Cerebellar cortex (tissue), 1 donor: ENCODE measurements around the gene GPR62.
"Not testable (repeated sequence)": the region's sequence is repeated elsewhere in the genome, so short reads cannot be mapped to it uniquely, and the experiment has no call there.

Source experiments
- DNase-seq: peaks from one replicate; pipeline ENCODE4 v3.0.0-alpha.2; 2015; ENCODE audit warnings: low spot score

The GPR62 gene, protein sequence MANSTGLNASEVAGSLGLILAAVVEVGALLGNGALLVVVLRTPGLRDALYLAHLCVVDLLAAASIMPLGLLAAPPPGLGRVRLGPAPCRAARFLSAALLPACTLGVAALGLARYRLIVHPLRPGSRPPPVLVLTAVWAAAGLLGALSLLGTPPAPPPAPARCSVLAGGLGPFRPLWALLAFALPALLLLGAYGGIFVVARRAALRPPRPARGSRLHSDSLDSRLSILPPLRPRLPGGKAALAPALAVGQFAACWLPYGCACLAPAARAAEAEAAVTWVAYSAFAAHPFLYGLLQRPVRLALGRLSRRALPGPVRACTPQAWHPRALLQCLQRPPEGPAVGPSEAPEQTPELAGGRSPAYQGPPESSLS

GRCh38 chr3:51955175-51955892 is at the start of gene GPR62:
Gene GPR62, plus strand, starts transcription at chr3:51955381. Its CDS starts 272 bp downstream, at chr3:51955653.
- peak; percentile 41 for DNase-seq

- DNase-seq: no peak
Measured at GRCh38 chr3:51908026-51908425, 47.2 kb upstream of the GPR62 start.

- no peak for DNase-seq
Measured at GRCh38 chr3:51916418-51916817, 38.8 kb upstream of the GPR62 start.

DNA sequence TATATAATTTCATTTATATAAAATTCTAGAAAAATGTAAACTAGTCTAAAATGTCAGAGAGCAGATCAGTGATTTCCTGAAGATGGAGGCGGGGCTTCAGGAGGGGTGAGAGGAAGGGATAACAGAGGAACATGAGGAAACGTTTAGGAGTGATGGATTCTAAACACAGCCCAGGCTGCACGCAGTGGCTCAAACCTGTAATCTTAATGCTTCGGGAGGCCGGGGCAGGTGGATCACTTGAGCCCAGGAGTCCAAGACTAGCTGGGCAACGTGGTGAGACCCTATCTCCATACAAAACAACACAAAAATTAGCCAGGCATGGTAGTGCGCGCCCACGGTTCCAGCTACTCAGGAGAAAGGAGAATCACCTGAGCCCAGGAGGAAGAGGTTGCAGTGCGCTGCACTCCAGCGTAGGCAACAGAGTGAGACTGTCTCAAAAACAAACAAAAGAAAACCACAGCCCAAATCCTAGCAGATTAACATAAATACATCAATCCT is 34.1 kb upstream of the GPR62 start:
- DNase-seq: no peak

- no peak for DNase-seq
Measured at GRCh38 chr3:51927061-51927977, 27.9 kb upstream of the GPR62 start.

DNA sequence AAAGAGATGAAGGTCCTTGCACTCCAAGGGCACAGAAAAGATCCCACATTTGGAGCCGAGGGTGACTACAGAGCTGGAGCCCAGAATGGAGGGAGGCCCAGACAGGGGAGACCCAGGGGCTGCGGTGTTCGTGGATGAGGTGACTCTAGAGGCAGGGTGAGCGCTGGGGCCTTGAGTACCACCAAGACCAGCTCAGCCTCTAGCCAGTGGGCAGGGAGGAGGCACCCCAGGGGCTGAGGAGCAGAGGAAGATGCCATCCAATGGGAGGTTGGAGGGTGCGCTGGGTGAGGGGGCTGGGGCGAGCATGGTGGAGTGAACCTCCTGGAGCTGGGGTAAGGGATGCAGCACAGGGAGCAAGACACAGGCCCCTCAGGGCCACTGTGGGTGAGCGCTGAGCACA is 26.7 kb upstream of the GPR62 start:
- DNase-seq: no peak

DNA sequence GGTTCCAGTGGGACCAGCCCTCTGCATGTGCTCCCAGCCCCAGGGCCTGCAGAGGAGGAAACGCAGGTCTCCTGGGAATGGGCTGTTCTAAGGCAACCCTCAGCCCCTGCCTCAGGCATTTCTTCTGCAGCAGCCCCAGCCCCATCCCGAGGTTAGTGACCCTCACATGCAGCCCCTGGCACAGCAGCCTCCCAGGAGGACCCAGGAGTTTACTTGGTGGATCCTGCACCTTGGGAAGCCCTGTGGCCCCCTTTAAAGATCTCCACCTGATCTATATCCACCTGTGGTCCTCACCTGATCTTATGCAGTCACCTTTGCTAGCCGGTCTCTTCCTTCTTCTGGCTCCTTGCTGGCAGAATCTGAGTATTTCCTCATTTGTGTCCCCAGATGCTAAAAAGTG is 26.2 kb upstream of the GPR62 start:
- DNase-seq: not testable (repeated sequence)

GRCh38 chr3:51929420-51930003 is 25.7 kb upstream of the GPR62 start:
- DNase-seq: no peak

DNA sequence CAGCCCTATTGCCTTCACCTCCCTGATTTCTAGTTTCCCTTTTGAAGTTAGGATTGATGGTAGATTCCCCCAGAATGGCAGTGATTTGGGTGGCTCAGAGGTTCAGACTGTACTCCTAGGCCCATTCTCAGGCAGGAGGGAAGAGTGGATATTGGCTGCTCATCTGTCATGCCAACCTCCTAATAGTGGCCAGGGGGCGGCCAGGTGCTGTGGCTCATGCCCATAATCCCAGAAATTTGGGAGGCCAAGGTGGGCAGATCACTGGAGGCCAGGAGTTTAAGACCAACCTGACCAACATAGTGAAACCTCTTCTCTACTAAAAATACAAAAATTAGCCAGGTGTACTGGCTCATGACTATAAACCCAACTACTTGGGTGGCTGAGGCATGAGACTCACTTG is 24.7 kb upstream of the GPR62 start:
- no peak for DNase-seq

- no peak for DNase-seq
Measured at GRCh38 chr3:51931756-51932155, 23.4 kb upstream of the GPR62 start.

GRCh38 chr3:51932471-51933370 is 22.5 kb upstream of the GPR62 start:
- no peak for DNase-seq

GRCh38 chr3:51933471-51934138 is 21.6 kb upstream of the GPR62 start:
- DNase-seq: no peak

DNA sequence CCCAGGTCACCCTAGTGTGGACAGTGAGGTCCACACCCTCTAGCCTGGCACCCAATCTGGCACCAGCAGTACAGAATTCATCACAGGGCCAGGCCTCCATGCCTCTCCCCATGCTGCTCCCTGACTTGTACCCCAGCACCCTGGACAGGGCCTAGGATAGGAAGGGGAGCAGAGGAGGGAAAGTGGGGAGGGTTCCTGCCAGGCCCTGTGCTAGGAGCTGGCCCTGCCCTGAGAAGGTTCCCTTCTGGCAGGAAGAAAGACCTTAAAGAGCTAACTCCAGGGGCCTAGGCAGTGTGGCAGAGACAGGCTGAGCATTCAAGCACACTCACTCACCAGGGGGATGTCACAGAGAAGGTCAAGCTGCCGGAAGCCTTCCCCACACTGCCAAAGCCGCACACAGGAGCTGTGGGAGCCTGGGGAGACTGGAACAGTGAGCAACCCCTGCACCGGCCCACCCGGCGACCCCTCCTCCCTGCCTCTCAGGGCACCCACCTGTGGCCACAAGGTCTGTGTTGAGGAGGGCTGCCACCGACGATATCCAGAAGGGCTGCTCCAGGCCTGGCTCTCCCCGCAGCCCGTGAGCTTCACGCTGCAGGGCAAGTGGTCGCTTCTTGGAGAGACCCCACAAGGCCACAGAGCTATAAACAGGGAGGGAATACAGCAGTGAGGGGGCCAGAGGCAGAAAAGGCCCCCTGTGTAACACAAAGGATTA is 20.9 kb upstream of the GPR62 start:
- DNase-seq: no peak

DNA sequence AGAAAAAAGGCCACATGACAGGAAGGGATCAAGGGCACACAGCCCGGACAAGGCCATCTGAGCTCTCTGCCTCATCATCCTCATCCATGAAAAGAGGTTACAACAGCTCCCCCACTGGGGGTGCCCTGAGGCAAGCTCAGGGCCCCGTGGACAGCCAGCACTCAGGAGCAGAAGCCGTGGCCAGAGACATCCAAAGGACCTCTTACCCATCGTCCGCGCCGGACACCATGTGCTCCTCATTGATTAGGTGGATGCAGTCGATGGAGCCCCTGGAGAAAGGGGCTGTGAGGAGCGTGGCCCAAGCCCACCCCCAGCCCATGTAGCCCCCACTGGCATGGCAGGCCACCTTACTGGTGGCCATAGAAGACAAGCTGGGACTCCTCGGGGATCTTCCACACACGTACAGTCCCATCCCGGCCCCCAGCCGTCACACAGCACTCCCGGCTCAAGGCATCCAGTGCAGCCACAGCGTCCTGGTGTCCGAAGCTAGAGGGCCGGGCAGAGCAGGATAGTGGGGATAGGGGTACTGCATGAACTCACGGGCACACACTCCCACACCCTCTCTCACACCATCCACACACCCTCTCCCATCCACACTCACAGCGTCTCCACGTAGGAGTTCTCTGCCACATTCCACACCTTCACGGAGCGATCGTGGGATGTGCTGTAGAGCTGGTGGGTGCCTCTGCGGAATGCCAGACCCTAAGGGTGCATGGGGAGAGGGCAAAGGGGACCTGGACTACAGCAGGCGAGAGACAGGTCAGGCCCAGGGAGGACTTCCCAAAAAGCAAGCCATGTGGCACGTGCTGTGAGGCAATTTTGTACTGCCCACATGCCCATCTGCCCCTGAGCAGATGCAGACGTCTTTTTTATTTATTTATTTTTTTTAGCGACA is 19.9 kb upstream of the GPR62 start:
- DNase-seq: no peak

- DNase-seq: no peak
Measured at GRCh38 chr3:51935886-51936755, 19.1 kb upstream of the GPR62 start.

GRCh38 chr3:51937014-51937413 is 18.2 kb upstream of the GPR62 start:
- no peak for DNase-seq

- DNase-seq: no peak
Measured at GRCh38 chr3:51937611-51938450, 17.4 kb upstream of the GPR62 start.
